Activated CD8-positive, alpha-beta T cell treated with anti-CD3 and anti-CD28 coated beads for 36 hours (primary cell): Measurements from ENCODE around the gene KMT2A. TPM values are rescaled to one million over a fixed set of nuclear protein-coding genes. Genes with fewer than 3 reads are reported as not detected.

Experiments
- ATAC-seq: fragments of 200-7000 bp; cut with Tn5 transposase; one replicate; pipeline ENCODE4 v1.10.0; 2021; ENCODE audit warnings: mild to moderate bottlenecking, moderate library complexity
- CTCF ChIA-PET: fragments of 350-600 bp; sonication (Branson Sonifier 250); formaldehyde crosslinking; loops from one replicate; lab custom pipeline; 2021; ENCODE audit warnings: antibody characterized with exemption; lab: Charles Lee
- POLR2A ChIA-PET: fragments of 350-600 bp; sonication (Branson Sonifier 250); formaldehyde crosslinking; loops from one replicate; lab custom pipeline; 2021; ENCODE audit warnings: antibody characterized with exemption; lab: Charles Lee
- DNase-seq: peaks from one replicate; pipeline ENCODE4 v3.0.0-alpha.2; 2020
- H3K27ac Mint-ChIP-seq: one replicate; pipeline ENCODE4 v1.8.0; 2021; ENCODE audit warnings: mild to moderate bottlenecking, mixed read lengths
- H3K27me3 Mint-ChIP-seq: one replicate; pipeline ENCODE4 v1.8.0; 2021; ENCODE audit warnings: mixed read lengths
- H3K36me3 Mint-ChIP-seq: one replicate; pipeline ENCODE4 v1.8.0; 2021; ENCODE audit warnings: low read depth, mixed read lengths
- H3K4me1 Mint-ChIP-seq: one replicate; pipeline ENCODE4 v1.8.0; 2021; ENCODE audit warnings: low read depth, mixed read lengths
- H3K4me3 Mint-ChIP-seq: one replicate; pipeline ENCODE4 v1.8.0; 2021; ENCODE audit warnings: mild to moderate bottlenecking, moderate library complexity, mixed read lengths
- H3K9me3 Mint-ChIP-seq: one replicate; pipeline ENCODE4 v1.8.0; 2021; ENCODE audit warnings: mixed read lengths
- CTCF ChIP-seq: fragments of 200-600 bp; IDR thresholded peaks from one replicate; pipeline ENCODE4 v1.8.0; 2022; ENCODE audit warnings: antibody characterized with exemption, mild to moderate bottlenecking
- intact Hi-C: fragments of 100-400 bp; cut with micrococcal nuclease; formaldehyde crosslinking; loops from one replicate; pipeline ENCODE4 v1.10.0; 2022
- total RNA-seq, 2 experiments: library from RNA; stranded (reverse); gene quantifications; one replicate each; pipeline ENCODE4 v1.2.3, GENCODE V29; 2021

The KMT2A gene
- total RNA-seq, 2 experiments from 2014 or later = 68.8 to 75.0 TPM

GRCh38 chr11:118532091-118532490 lies 95.8 kb downstream of the KMT2A start:
- POLR2A ChIA-PET = no interaction called here

GRCh38 chr11:118532852-118533768 lies 96.8 kb downstream of the KMT2A start:
- intact Hi-C loops = no loop called here
- Mint-ChIP-seq H3K36me3 (peaks cover 2% of the 10 kb centered on the region), H3K9me3 (no peaks in the 10 kb centered on the region), H3K4me3 (no peak overlapping the region), H3K27ac (no peak overlapping the region), H3K27me3 (no peaks in the 10 kb centered on the region), H3K4me1 (peaks cover 31% of the 10 kb centered on the region)
- ChIA-PET POLR2A (no interaction called here), CTCF (no interaction called here)
- ATAC-seq = no peak
- no peak for DNase-seq
- TF ChIP-seq CTCF = no peak

More at GRCh38 chr11:118532091-118532490, 95.8 kb downstream of the KMT2A start:
- intact Hi-C loops = no loop called here
- no peaks in the 10 kb centered on the region for H3K9me3 Mint-ChIP-seq
- H3K27ac Mint-ChIP-seq = no peak overlapping the region
- no peaks in the 10 kb centered on the region for H3K27me3 Mint-ChIP-seq
- ATAC-seq (no peak), DNase-seq (no peak)
- CTCF ChIA-PET = no interaction called here
- TF ChIP-seq CTCF = no peak
- H3K4me3 Mint-ChIP-seq = peak overlapping the region; percentile 96
- H3K4me1 Mint-ChIP-seq = peaks cover 28% of the 10 kb centered on the region
- peaks cover 2% of the 10 kb centered on the region for H3K36me3 Mint-ChIP-seq

- Mint-ChIP-seq H3K4me1 (peaks cover 28% of the 10 kb centered on the region), H3K36me3 (peaks cover 2% of the 10 kb centered on the region), H3K27ac (no peak overlapping the region), H3K4me3 (no peak overlapping the region), H3K9me3 (no peaks in the 10 kb centered on the region), H3K27me3 (no peaks in the 10 kb centered on the region)
- no peak for ATAC-seq
- no peak for TF ChIP-seq CTCF
- DNase-seq = no peak
- intact Hi-C loops = no loop called here
- ChIA-PET CTCF (no interaction called here), POLR2A (no interaction called here)
Measured at GRCh38 chr11:118533769-118534729, 97.8 kb downstream of the KMT2A start.

GRCh38 chr11:118535261-118535660 lies 99.0 kb downstream of the KMT2A start:
- no peaks in the 10 kb centered on the region for H3K9me3 Mint-ChIP-seq
- H3K36me3 Mint-ChIP-seq = peaks cover 2% of the 10 kb centered on the region
- TF ChIP-seq CTCF = no peak
- H3K27me3 Mint-ChIP-seq = no peaks in the 10 kb centered on the region
- no peak overlapping the region for H3K4me3 Mint-ChIP-seq
- ChIA-PET CTCF (no interaction called here), POLR2A (no interaction called here)
- H3K27ac Mint-ChIP-seq = no peak overlapping the region
- ATAC-seq (no peak), DNase-seq (no peak)
- peaks cover 16% of the 10 kb centered on the region for H3K4me1 Mint-ChIP-seq
- intact Hi-C loops = no loop called here
